A673 (cell line): ENCODE results near the gene KDM4E.

Experiments used
- EZH2 ChIP-seq: fragments of 200-600 bp; sonication (generic); IDR thresholded peaks from 2 replicates; pipeline ENCODE4 v1.6.1; 2017; ENCODE audit warnings: borderline replicate concordance, low read depth, mild to moderate bottlenecking, mixed read lengths, antibody characterized with exemption, low read length; ENCODE audit not compliant: poor library complexity, severe bottlenecking
- TF ChIP-seq, protein P1 (sequence below): fragments of 300-800, 200-600 bp; sonication (generic); conservative IDR thresholded peaks from 2 replicates; pipeline ENCODE4 v1.5.1; 2017; ENCODE audit warnings: low read depth, mild to moderate bottlenecking, antibody characterized with exemption, low read length, moderate library complexity, mixed read lengths

- TF ChIP-seq EZH2 = no peak
- TF ChIP-seq, protein P1, sequence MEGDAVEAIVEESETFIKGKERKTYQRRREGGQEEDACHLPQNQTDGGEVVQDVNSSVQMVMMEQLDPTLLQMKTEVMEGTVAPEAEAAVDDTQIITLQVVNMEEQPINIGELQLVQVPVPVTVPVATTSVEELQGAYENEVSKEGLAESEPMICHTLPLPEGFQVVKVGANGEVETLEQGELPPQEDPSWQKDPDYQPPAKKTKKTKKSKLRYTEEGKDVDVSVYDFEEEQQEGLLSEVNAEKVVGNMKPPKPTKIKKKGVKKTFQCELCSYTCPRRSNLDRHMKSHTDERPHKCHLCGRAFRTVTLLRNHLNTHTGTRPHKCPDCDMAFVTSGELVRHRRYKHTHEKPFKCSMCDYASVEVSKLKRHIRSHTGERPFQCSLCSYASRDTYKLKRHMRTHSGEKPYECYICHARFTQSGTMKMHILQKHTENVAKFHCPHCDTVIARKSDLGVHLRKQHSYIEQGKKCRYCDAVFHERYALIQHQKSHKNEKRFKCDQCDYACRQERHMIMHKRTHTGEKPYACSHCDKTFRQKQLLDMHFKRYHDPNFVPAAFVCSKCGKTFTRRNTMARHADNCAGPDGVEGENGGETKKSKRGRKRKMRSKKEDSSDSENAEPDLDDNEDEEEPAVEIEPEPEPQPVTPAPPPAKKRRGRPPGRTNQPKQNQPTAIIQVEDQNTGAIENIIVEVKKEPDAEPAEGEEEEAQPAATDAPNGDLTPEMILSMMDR = no peak
These were observed 17.2 kb downstream of the KDM4E start for GRCh38 chr11:95042239-95042638.
